H9 (cell line): Measurements from ENCODE around the gene CADPS. TPM values are rescaled to one million over a fixed set of nuclear protein-coding genes. Genes with fewer than 3 reads are reported as not detected.

Experiments
- DNase-seq: peaks from one replicate; pipeline ENCODE4 v3.0.0-alpha.2; 2017
- H2AFZ ChIP-seq: one replicate; pipeline ENCODE4 v1.6.1; 2013; ENCODE audit warnings: mild to moderate bottlenecking, low read length, control low read depth, moderate library complexity
- H2AK5ac ChIP-seq: 2 replicates; pipeline ENCODE4 v1.6.1; 2013; ENCODE audit warnings: low read length, control low read depth, mixed read lengths; ENCODE audit not compliant: insufficient read length
- H2BK120ac ChIP-seq: one replicate; pipeline ENCODE4 v1.6.1; 2013; ENCODE audit warnings: low read depth, mild to moderate bottlenecking, low read length, control low read depth, inconsistent platforms; ENCODE audit not compliant: poor library complexity, severe bottlenecking
- H2BK12ac ChIP-seq: 2 replicates; pipeline ENCODE4 v1.6.1; 2013; ENCODE audit warnings: low read length, control low read depth, mixed read lengths, low read depth; ENCODE audit not compliant: insufficient read length
- H2BK15ac ChIP-seq: 2 replicates; pipeline ENCODE4 v1.6.1; 2013; ENCODE audit warnings: low read depth, low read length, control low read depth
- H2BK20ac ChIP-seq: one replicate; pipeline ENCODE4 v1.6.1; 2013; ENCODE audit warnings: low read depth, mild to moderate bottlenecking, low read length, control low read depth, inconsistent platforms; ENCODE audit not compliant: poor library complexity, severe bottlenecking
- H2BK5ac ChIP-seq: 2 replicates; pipeline ENCODE4 v1.6.1; 2013; ENCODE audit warnings: low read length, control low read depth, mixed read lengths; ENCODE audit not compliant: insufficient read length
- H3K14ac ChIP-seq: 2 replicates; pipeline ENCODE4 v1.6.1; 2013; ENCODE audit warnings: low read length, control low read depth; ENCODE audit not compliant: insufficient read depth
- H3K18ac ChIP-seq: 2 replicates; pipeline ENCODE4 v1.6.1; 2013; ENCODE audit warnings: low read depth, mild to moderate bottlenecking, mixed read lengths, low read length, control low read depth; ENCODE audit not compliant: insufficient read length
- H3K23ac ChIP-seq: 2 replicates; pipeline ENCODE4 v1.6.1; 2013; ENCODE audit warnings: low read length, control low read depth, mixed read lengths, low read depth; ENCODE audit not compliant: insufficient read length
- H3K23me2 ChIP-seq: 2 replicates; pipeline ENCODE4 v1.6.1; 2013; ENCODE audit warnings: low read depth, mild to moderate bottlenecking, mixed read lengths, low read length, control low read depth; ENCODE audit not compliant: insufficient read length, poor library complexity, severe bottlenecking
- H3K27ac ChIP-seq: 2 replicates; pipeline ENCODE4 v1.5.1; 2013; ENCODE audit warnings: low read length, control low read depth, mixed read lengths, low read depth; ENCODE audit not compliant: insufficient read length
- H3K27me3 ChIP-seq: 2 replicates; pipeline ENCODE4 v1.6.1; 2013; ENCODE audit warnings: low read length, control low read depth, inconsistent platforms; ENCODE audit not compliant: insufficient read depth
- H3K4ac ChIP-seq: 2 replicates; pipeline ENCODE4 v1.6.1; 2013; ENCODE audit warnings: low read depth, mild to moderate bottlenecking, control low read depth, inconsistent platforms, low read length, moderate library complexity
- H3K4me1 ChIP-seq: 2 replicates; pipeline ENCODE4 v1.6.1; 2013; ENCODE audit warnings: low read length, control low read depth, inconsistent platforms; ENCODE audit not compliant: insufficient read depth
- H3K4me2 ChIP-seq: 2 replicates; pipeline ENCODE4 v1.6.1; 2013; ENCODE audit warnings: low read length, control low read depth, mixed read lengths; ENCODE audit not compliant: insufficient read length, insufficient read depth
- H3K56ac ChIP-seq: 2 replicates; pipeline ENCODE4 v1.6.1; 2013; ENCODE audit warnings: low read depth, mild to moderate bottlenecking, mixed read lengths, low read length, control low read depth; ENCODE audit not compliant: insufficient read length
- H3K79me1 ChIP-seq: 2 replicates; pipeline ENCODE4 v1.6.1; 2013; ENCODE audit warnings: low read depth, mild to moderate bottlenecking, moderate library complexity, low read length, control low read depth, inconsistent platforms; ENCODE audit not compliant: insufficient read depth, poor library complexity, severe bottlenecking
- H3K79me2 ChIP-seq: 2 replicates; pipeline ENCODE4 v1.6.1; 2013; ENCODE audit warnings: low read length, control low read depth, inconsistent platforms; ENCODE audit not compliant: insufficient read depth
- H3K9ac ChIP-seq: 2 replicates; pipeline ENCODE4 v1.6.1; 2013; ENCODE audit warnings: low read length, control low read depth, mixed read lengths; ENCODE audit not compliant: insufficient read length; ENCODE audit errors: extremely low read depth
- H3K9me3 ChIP-seq: one replicate; pipeline ENCODE4 v1.6.1; 2013; ENCODE audit warnings: low read depth, low read length, inconsistent platforms; ENCODE audit not compliant: control insufficient read depth
- H3T11ph ChIP-seq: one replicate; pipeline ENCODE4 v1.6.1; 2013; ENCODE audit warnings: mild to moderate bottlenecking, low read length, control low read depth, inconsistent platforms
- H4K20me1 ChIP-seq: one replicate; pipeline ENCODE4 v1.6.1; 2013; ENCODE audit not compliant: control insufficient read depth, insufficient read length, insufficient read depth
- H4K5ac ChIP-seq: 2 replicates; pipeline ENCODE4 v1.6.1; 2013; ENCODE audit warnings: low read depth, mild to moderate bottlenecking, mixed read lengths, low read length, control low read depth; ENCODE audit not compliant: insufficient read length
- H4K8ac ChIP-seq: replicated peaks from 2 replicates; pipeline ENCODE4 v1.6.1; 2013; ENCODE audit warnings: low read length, control low read depth, mixed read lengths, low read depth; ENCODE audit not compliant: insufficient read length
- H4K91ac ChIP-seq: 2 replicates; pipeline ENCODE4 v1.6.1; 2013; ENCODE audit warnings: low read depth, mild to moderate bottlenecking, moderate library complexity, mixed read lengths, low read length, control low read depth; ENCODE audit not compliant: insufficient read length
- H3K27ac Mint-ChIP-seq, 3 experiments: 2 replicates in 2 of 3; 3 replicates in 1 of 3; pipeline ENCODE4 v1.8.0; 2020 to 2021; ENCODE audit warnings: mixed read lengths in 3 of 3, mild to moderate bottlenecking in 1 of 3, moderate library complexity in 1 of 3
- H3K27me3 Mint-ChIP-seq: 2 replicates; pipeline ENCODE4 v1.8.0; 2021; ENCODE audit warnings: low read depth, mild to moderate bottlenecking, moderate library complexity, mixed read lengths
- H3K36me3 Mint-ChIP-seq, 3 experiments: 2 replicates in 2 of 3; 3 replicates in 1 of 3; pipeline ENCODE4 v1.8.0; 2020 to 2021; ENCODE audit warnings: low read depth in 3 of 3, mixed read lengths in 3 of 3; ENCODE audit not compliant: insufficient read depth in 1 of 3
- H3K4me1 Mint-ChIP-seq, 2 experiments: 2 replicates each; pipeline ENCODE4 v1.8.0; 2020; ENCODE audit warnings: mixed read lengths in 2 of 2
- H3K4me3 Mint-ChIP-seq, 2 experiments: 2 replicates in 1 of 2; 3 replicates in 1 of 2; pipeline ENCODE4 v1.8.0; 2020 to 2021; ENCODE audit warnings: mild to moderate bottlenecking in 2 of 2, mixed read lengths in 2 of 2, moderate library complexity in 1 of 2
- H3K9me3 Mint-ChIP-seq, 2 experiments: 2 replicates in 1 of 2; 3 replicates in 1 of 2; pipeline ENCODE4 v1.8.0; 2020; ENCODE audit warnings: mild to moderate bottlenecking in 2 of 2, mixed read lengths in 2 of 2, moderate library complexity in 1 of 2
- WGBS: extraction: QIAGEN DNeasy Blood & Tissue Kit; methylation state at CpG from one replicate; pipeline ENCODE4 v1.1.7; 2013; ENCODE audit warnings: missing lambda C conversion rate, low lambda C conversion rate, mixed read lengths; ENCODE audit not compliant: insufficient read length; ENCODE audit errors: extremely low coverage; 5-methylcytosine and 5-hydroxymethylcytosine counted together
- total RNA-seq: library from RNA; stranded (reverse); gene quantifications from 2 replicates; pipeline ENCODE4 v1.2.1, GENCODE V29; 2021
- TF ChIP-seq, protein P1 (sequence below): fragments of 200-600 bp; sonication (generic); conservative IDR thresholded peaks from 3 replicates; pipeline ENCODE4 v1.8.0; 2021; ENCODE audit warnings: antibody characterized with exemption, mild to moderate bottlenecking

CADPS gene
- total RNA-seq, 1 experiment from 2014 or later: 6.6 TPM

DNA sequence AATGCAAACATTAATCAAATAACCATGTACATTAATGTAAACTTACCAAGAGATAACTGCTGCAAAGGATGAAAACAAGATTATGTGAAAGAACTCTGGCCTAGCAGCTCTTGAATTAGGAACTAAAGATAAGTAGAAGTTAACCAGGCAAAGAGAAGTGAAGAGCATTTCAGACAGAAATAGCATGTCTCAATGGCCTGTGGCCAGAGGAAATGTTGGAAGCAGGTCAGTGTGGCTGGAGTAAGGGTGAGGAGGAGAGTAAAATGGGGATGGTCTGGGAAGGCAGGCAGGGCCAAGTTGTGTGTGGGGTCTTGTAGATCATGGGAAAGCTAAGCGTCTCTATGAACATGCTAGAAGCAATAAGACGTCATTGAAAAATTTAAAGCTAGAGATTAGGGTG lies 192.4 kb downstream of the CADPS start:
- H4K91ac ChIP-seq: no peak overlapping the region
- no peak overlapping the region for H3K27ac ChIP-seq
- H2AFZ ChIP-seq: no peak overlapping the region
- no peaks in the 10 kb centered on the region for H3K27me3 ChIP-seq
- H4K20me1 ChIP-seq: no peaks in the 10 kb centered on the region
- H3K56ac ChIP-seq: no peak overlapping the region
- peaks cover 0 to 5% (median 3%) of the 10 kb centered on the region in 3 experiments; a peak in 3 of 7 replicates for H3K36me3 Mint-ChIP-seq
- H3K4ac ChIP-seq: no peak overlapping the region
- peak overlapping the region; percentile 76 for H3K23ac ChIP-seq
- H3K27ac Mint-ChIP-seq: no peak overlapping the region
- no peak overlapping the region for H3K9ac ChIP-seq
- peaks cover 6% of the 10 kb centered on the region; the same call in 1 of the 2 replicates for H3K4me1 ChIP-seq
- no peaks in the 10 kb centered on the region for H3K9me3 Mint-ChIP-seq
- no peak overlapping the region for H2BK20ac ChIP-seq
- H3K4me1 Mint-ChIP-seq: peaks cover 27 to 36% of the 10 kb centered on the region in 2 experiments
- no peak overlapping the region for H4K5ac ChIP-seq
- no peaks in the 10 kb centered on the region for H3K9me3 ChIP-seq
- no peak overlapping the region for H3K14ac ChIP-seq
- no peaks in the 10 kb centered on the region for H3K79me2 ChIP-seq
- no peak overlapping the region for H2BK120ac ChIP-seq
- H3K27me3 Mint-ChIP-seq: peaks cover 2% of the 10 kb centered on the region
- no peak overlapping the region for H3K4me3 Mint-ChIP-seq
- H2BK5ac ChIP-seq: no peak overlapping the region
- H2BK15ac ChIP-seq: no peak overlapping the region
- no peak overlapping the region for H3T11ph ChIP-seq
- no peaks in the 10 kb centered on the region for H3K79me1 ChIP-seq
- no peak for DNase-seq
- H3K4me2 ChIP-seq: no peak overlapping the region
- H4K8ac ChIP-seq: no peak overlapping the region
- TF ChIP-seq, protein P1, sequence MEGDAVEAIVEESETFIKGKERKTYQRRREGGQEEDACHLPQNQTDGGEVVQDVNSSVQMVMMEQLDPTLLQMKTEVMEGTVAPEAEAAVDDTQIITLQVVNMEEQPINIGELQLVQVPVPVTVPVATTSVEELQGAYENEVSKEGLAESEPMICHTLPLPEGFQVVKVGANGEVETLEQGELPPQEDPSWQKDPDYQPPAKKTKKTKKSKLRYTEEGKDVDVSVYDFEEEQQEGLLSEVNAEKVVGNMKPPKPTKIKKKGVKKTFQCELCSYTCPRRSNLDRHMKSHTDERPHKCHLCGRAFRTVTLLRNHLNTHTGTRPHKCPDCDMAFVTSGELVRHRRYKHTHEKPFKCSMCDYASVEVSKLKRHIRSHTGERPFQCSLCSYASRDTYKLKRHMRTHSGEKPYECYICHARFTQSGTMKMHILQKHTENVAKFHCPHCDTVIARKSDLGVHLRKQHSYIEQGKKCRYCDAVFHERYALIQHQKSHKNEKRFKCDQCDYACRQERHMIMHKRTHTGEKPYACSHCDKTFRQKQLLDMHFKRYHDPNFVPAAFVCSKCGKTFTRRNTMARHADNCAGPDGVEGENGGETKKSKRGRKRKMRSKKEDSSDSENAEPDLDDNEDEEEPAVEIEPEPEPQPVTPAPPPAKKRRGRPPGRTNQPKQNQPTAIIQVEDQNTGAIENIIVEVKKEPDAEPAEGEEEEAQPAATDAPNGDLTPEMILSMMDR: no peak
- H2AK5ac ChIP-seq: no peak overlapping the region
- no peak overlapping the region for H3K18ac ChIP-seq
- no peak overlapping the region for H2BK12ac ChIP-seq
- no peaks in the 10 kb centered on the region for H3K23me2 ChIP-seq
- no CpG with 5 or more reads among the region's 2 CpGs for WGBS
